Glutamatergic neuron (in vitro differentiated cells): Measurements from ENCODE around the gene TMEM121. TPM values are rescaled to one million over a fixed set of nuclear protein-coding genes. Genes with fewer than 3 reads are reported as not detected.

Experiments used
- DNase-seq: peaks from one replicate; pipeline ENCODE4 v3.0.0; 2022
- H3K27ac Mint-ChIP-seq: one replicate; pipeline ENCODE4 v1.8.0; 2020; ENCODE audit warnings: mild to moderate bottlenecking, mixed read lengths, inconsistent platforms; ENCODE audit not compliant: unreplicated experiment
- H3K27me3 Mint-ChIP-seq: one replicate; pipeline ENCODE4 v1.8.0; 2020; ENCODE audit warnings: mild to moderate bottlenecking, moderate library complexity, mixed read lengths, inconsistent platforms; ENCODE audit not compliant: unreplicated experiment
- H3K36me3 Mint-ChIP-seq: one replicate; pipeline ENCODE4 v1.8.0; 2020; ENCODE audit warnings: mild to moderate bottlenecking, mixed read lengths, inconsistent platforms; ENCODE audit not compliant: unreplicated experiment
- H3K4me1 Mint-ChIP-seq: one replicate; pipeline ENCODE4 v1.8.0; 2020; ENCODE audit warnings: mild to moderate bottlenecking, low read depth, mixed read lengths, inconsistent platforms; ENCODE audit not compliant: unreplicated experiment
- H3K4me3 Mint-ChIP-seq: one replicate; pipeline ENCODE4 v1.8.0; 2020; ENCODE audit warnings: mild to moderate bottlenecking, mixed read lengths, inconsistent platforms; ENCODE audit not compliant: unreplicated experiment
- H3K9me3 Mint-ChIP-seq: one replicate; pipeline ENCODE4 v1.8.0; 2020; ENCODE audit warnings: mild to moderate bottlenecking, moderate library complexity, mixed read lengths, inconsistent platforms; ENCODE audit not compliant: unreplicated experiment
- total RNA-seq: library from RNA; stranded (reverse); fragmentation: NEBNext Ultra II Directional; extraction: Animal tissue kit (Norgen Biotek cat#: 25700); gene quantifications from one replicate; pipeline ENCODE4 v1.2.1, GENCODE V29; 2021; ENCODE audit not compliant: unreplicated experiment
- TF ChIP-seq, protein P1 (sequence below): fragments of 200-600 bp; sonication (generic); IDR thresholded peaks from one replicate; pipeline ENCODE4 v1.5.0; 2021; ENCODE audit not compliant: partially characterized antibody, unreplicated experiment

TMEM121 gene
- total RNA-seq, 1 donor from 2014 or later, result 2.7 TPM

DNA sequence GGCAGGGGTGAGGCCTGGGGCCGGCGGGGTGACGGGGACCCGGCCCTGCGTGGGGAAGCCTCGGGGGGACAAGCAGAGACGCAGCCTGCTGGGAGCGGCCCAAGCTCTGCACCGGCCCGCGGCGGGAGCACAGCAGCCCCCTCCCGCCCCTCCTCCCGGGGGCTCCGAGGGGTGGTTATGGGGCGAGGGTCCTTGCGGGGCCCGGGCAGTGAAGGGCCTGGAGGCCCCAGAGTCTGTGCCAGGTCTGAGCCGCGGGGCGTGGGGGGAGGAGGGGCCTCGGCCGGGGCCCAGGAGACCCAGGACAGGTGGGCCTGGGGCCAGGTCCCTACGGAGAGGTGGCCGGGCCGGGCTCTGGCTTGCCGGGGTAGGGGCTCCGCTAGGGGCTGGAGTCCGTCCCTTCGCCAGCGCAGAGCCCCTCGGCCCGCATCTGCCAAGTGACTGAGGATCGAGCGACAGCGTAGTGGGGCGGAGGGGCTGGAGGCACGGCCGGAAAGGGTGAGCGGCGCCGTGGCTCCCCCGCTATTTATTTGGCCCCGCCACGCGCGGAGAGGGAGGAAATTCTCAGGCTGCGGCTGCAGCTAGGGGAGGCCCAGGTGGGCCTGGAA, 495 bp downstream of the TMEM121 start:
- Mint-ChIP-seq H3K4me3 (no peak overlapping the region), H3K36me3 (no peaks in the 10 kb centered on the region), H3K27ac (no peak overlapping the region), H3K9me3 (no peaks in the 10 kb centered on the region), H3K27me3 (peaks cover 11% of the 10 kb centered on the region), H3K4me1 (no peaks in the 10 kb centered on the region)
- DNase-seq, result no peak
- TF ChIP-seq, protein P1, sequence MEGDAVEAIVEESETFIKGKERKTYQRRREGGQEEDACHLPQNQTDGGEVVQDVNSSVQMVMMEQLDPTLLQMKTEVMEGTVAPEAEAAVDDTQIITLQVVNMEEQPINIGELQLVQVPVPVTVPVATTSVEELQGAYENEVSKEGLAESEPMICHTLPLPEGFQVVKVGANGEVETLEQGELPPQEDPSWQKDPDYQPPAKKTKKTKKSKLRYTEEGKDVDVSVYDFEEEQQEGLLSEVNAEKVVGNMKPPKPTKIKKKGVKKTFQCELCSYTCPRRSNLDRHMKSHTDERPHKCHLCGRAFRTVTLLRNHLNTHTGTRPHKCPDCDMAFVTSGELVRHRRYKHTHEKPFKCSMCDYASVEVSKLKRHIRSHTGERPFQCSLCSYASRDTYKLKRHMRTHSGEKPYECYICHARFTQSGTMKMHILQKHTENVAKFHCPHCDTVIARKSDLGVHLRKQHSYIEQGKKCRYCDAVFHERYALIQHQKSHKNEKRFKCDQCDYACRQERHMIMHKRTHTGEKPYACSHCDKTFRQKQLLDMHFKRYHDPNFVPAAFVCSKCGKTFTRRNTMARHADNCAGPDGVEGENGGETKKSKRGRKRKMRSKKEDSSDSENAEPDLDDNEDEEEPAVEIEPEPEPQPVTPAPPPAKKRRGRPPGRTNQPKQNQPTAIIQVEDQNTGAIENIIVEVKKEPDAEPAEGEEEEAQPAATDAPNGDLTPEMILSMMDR, result no peak

- peaks cover 12% of the 10 kb centered on the region for H3K27me3 Mint-ChIP-seq
- no peaks in the 10 kb centered on the region for H3K4me1 Mint-ChIP-seq
- H3K36me3 Mint-ChIP-seq, result no peaks in the 10 kb centered on the region
- no peak for DNase-seq
- H3K4me3 Mint-ChIP-seq, result no peak overlapping the region
- TF ChIP-seq, protein P1, result no peak
- no peak overlapping the region for H3K27ac Mint-ChIP-seq
- H3K9me3 Mint-ChIP-seq, result no peaks in the 10 kb centered on the region
Observed at GRCh38 chr14:105527381-105527825, 1.0 kb downstream of the TMEM121 start.

DNA sequence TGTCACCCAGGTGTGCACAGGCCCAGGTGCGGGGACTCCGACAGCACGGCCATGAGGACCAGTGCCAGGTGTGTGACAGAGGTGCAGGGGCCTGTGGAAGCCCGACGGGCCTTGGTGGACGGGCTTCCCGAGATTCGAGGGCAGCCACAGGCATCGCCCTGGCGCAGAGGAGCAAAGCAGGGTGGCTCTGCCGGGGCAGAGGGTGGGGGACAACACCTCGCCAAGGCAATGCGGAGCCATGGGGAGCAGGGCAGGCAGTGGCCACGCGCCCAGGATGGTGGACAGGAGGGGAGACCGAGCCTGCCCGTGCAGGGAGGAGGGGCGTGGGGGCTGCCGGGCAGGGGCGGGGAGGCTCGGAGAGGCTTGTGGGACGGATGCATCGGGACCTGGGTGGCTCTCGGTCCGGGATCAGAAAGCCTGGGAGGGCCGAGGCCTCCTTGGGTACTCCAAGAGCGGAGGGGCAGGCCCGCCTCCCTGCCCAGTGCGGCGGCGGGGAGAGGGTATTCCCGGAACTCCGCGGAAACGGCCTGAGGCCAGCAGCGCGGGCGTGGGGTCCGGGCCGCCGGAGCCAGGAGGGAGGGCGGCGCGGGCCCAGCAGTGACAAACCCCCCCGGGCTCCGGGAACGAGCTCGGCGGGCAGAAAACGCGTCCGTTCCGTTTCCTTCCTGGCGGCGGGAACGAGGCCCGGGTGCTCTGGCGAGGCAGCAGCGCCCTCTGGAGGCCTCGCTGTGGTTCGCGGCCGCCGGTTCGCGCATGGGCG, 1.6 kb downstream of the TMEM121 start:
- TF ChIP-seq, protein P1, result peak; percentile 75
- no peak overlapping the region for H3K4me3 Mint-ChIP-seq
- H3K27ac Mint-ChIP-seq, result no peak overlapping the region
- H3K36me3 Mint-ChIP-seq, result no peaks in the 10 kb centered on the region
- peaks cover 2% of the 10 kb centered on the region for H3K9me3 Mint-ChIP-seq
- no peaks in the 10 kb centered on the region for H3K4me1 Mint-ChIP-seq
- H3K27me3 Mint-ChIP-seq, result peaks cover 14% of the 10 kb centered on the region
- peak; percentile 84 for DNase-seq

DNA sequence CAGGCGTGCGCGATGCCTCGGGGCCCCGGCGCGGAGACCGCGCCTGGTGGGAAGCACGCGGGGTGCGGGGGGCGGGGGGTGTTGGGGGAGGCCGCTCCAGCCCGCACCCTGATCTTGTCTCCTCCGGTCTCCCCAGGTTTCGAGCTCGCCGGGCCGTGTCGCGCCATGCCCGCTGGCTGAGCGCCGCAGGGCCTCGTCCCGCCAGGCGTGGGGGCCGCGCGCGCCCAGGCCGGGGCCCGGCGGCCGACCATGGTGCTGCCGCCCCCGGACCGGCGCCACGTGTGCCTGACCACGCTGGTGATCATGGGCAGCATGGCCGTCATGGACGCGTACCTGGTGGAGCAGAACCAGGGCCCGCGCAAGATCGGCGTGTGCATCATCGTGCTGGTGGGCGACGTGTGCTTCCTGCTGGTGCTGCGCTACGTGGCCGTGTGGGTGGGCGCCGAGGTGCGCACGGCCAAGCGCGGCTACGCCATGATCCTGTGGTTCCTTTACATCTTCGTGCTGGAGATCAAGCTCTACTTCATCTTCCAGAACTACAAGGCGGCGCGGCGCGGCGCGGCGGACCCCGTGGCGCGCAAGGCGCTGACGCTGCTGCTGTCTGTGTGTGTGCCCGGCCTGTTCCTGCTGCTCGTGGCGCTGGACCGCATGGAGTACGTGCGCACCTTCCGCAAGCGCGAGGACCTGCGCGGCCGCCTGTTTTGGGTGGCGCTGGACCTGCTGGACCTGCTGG, 2.4 kb downstream of the TMEM121 start:
- no peaks in the 10 kb centered on the region for H3K36me3 Mint-ChIP-seq
- peaks cover 16% of the 10 kb centered on the region for H3K27me3 Mint-ChIP-seq
- no peak for DNase-seq
- H3K9me3 Mint-ChIP-seq, result peaks cover 4% of the 10 kb centered on the region
- H3K4me1 Mint-ChIP-seq, result no peaks in the 10 kb centered on the region
- no peak overlapping the region for H3K4me3 Mint-ChIP-seq
- no peak overlapping the region for H3K27ac Mint-ChIP-seq
- TF ChIP-seq, protein P1, result no peak

GRCh38 chr14:105529319-105529568, 2.9 kb downstream of the TMEM121 start:
- no peaks in the 10 kb centered on the region for H3K4me1 Mint-ChIP-seq
- H3K4me3 Mint-ChIP-seq, result no peak overlapping the region
- H3K9me3 Mint-ChIP-seq, result peaks cover 7% of the 10 kb centered on the region
- H3K27me3 Mint-ChIP-seq, result peaks cover 18% of the 10 kb centered on the region
- H3K36me3 Mint-ChIP-seq, result no peaks in the 10 kb centered on the region
- TF ChIP-seq, protein P1, result no peak
- no peak overlapping the region for H3K27ac Mint-ChIP-seq
- no peak for DNase-seq
